ENCODE results near the gene SLC9B1.

The SLC9B1 gene

DNA sequence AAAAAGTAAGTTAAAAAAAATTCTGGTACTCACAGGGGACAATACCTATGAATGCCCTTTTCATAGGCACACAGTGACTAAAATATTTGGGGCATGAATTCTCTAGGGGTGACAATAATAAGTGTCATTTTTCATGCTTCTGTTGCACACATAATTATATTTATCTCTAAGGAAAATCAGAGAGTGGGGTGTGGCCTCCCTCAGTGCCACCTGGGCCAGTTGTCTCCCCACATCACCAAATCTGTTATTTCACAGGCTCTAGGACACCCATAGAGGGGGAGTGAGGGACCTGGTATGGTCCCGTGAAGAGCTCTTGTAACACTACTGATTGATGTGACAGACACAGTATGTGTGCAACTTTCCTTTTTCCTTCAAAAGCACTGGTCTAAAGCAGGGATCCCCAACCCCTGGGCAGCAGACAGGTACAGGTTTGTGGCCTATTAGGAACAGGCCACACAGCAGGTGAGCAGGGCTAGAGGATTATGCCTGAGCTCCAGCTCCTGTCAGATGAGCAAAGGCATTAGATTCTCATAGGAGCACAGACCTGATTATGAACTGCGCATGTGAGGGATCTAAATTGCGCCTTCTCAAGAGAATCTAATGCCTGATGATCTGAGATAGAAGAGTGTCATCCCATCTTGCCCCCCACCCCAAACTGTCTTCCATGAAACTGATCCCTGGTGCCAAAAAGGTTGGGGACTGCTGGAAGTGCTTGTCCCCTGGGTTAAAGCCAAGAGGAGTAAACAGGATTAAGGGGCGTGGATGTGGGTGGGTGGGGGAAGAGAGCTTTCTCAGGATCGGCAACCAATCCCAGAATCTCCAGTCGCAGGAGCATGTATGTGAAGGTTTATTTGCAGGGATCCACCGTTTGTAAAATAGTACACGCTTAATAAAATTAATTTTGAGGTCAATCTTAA is 856 bp downstream of the SLC9B1 start:
- H3K4me3 ChIP-seq (ENCODE audit: low read depth, low read length), result peak overlapping the region; percentile 95
- H3K9me3 ChIP-seq (ENCODE audit: severe bottlenecking), result peaks cover 6% of the 10 kb centered on the region
- H3K36me3 ChIP-seq, result no peaks in the 10 kb centered on the region
- peak overlapping the region; percentile 95 for H3K27ac ChIP-seq
- DNase-seq, result peak; percentile 66
- H3K27me3 ChIP-seq (ENCODE audit: insufficient read depth, low read depth, severe bottlenecking), result no peaks in the 10 kb centered on the region
- TF ChIP-seq, protein P1, sequence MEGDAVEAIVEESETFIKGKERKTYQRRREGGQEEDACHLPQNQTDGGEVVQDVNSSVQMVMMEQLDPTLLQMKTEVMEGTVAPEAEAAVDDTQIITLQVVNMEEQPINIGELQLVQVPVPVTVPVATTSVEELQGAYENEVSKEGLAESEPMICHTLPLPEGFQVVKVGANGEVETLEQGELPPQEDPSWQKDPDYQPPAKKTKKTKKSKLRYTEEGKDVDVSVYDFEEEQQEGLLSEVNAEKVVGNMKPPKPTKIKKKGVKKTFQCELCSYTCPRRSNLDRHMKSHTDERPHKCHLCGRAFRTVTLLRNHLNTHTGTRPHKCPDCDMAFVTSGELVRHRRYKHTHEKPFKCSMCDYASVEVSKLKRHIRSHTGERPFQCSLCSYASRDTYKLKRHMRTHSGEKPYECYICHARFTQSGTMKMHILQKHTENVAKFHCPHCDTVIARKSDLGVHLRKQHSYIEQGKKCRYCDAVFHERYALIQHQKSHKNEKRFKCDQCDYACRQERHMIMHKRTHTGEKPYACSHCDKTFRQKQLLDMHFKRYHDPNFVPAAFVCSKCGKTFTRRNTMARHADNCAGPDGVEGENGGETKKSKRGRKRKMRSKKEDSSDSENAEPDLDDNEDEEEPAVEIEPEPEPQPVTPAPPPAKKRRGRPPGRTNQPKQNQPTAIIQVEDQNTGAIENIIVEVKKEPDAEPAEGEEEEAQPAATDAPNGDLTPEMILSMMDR (IDR thresholded peaks at IDR 0.05; ENCODE audit: low read depth, low read length), result no peak

GRCh38 chr4:103012551-103012950 is 7.0 kb downstream of the SLC9B1 start:
- Histone ChIP-seq H3K4me3 (ENCODE audit: low read depth, low read length) (no peak overlapping the region), H3K9me3 (ENCODE audit: severe bottlenecking) (no peaks in the 10 kb centered on the region), H3K36me3 (no peaks in the 10 kb centered on the region), H3K27ac (no peak overlapping the region), H3K27me3 (ENCODE audit: insufficient read depth, low read depth, severe bottlenecking) (no peaks in the 10 kb centered on the region)
- DNase-seq, result no peak
- TF ChIP-seq, protein P1 (IDR thresholded peaks at IDR 0.05; ENCODE audit: low read depth, low read length), result no peak

GRCh38 chr4:103012060-103012459 is 7.4 kb downstream of the SLC9B1 start:
- H3K4me3 ChIP-seq (ENCODE audit: low read depth, low read length), result no peak overlapping the region
- H3K27ac ChIP-seq, result no peak overlapping the region
- H3K9me3 ChIP-seq (ENCODE audit: severe bottlenecking), result no peaks in the 10 kb centered on the region
- TF ChIP-seq, protein P1 (IDR thresholded peaks at IDR 0.05; ENCODE audit: low read depth, low read length), result no peak
- no peak for DNase-seq
- H3K36me3 ChIP-seq, result no peaks in the 10 kb centered on the region
- no peaks in the 10 kb centered on the region for H3K27me3 ChIP-seq (ENCODE audit: insufficient read depth, low read depth, severe bottlenecking)

- H3K36me3 ChIP-seq, result no peaks in the 10 kb centered on the region
- no peak overlapping the region for H3K4me3 ChIP-seq (ENCODE audit: low read depth, low read length)
- no peak for DNase-seq
- H3K27ac ChIP-seq, result no peak overlapping the region
- no peaks in the 10 kb centered on the region for H3K9me3 ChIP-seq (ENCODE audit: severe bottlenecking)
- H3K27me3 ChIP-seq (ENCODE audit: insufficient read depth, low read depth, severe bottlenecking), result no peaks in the 10 kb centered on the region
- TF ChIP-seq, protein P1 (IDR thresholded peaks at IDR 0.05; ENCODE audit: low read depth, low read length), result no peak
These were observed 8.0 kb downstream of the SLC9B1 start for GRCh38 chr4:103011378-103012025.

GRCh38 chr4:103010804-103011203 is 8.7 kb downstream of the SLC9B1 start:
- no peak for DNase-seq
- H3K36me3 ChIP-seq, result no peaks in the 10 kb centered on the region
- TF ChIP-seq, protein P1 (IDR thresholded peaks at IDR 0.05; ENCODE audit: low read depth, low read length), result no peak
- H3K4me3 ChIP-seq (ENCODE audit: low read depth, low read length), result no peak overlapping the region
- H3K27ac ChIP-seq, result no peak overlapping the region
- no peaks in the 10 kb centered on the region for H3K27me3 ChIP-seq (ENCODE audit: insufficient read depth, low read depth, severe bottlenecking)
- H3K9me3 ChIP-seq (ENCODE audit: severe bottlenecking), result no peaks in the 10 kb centered on the region
